ENCODE measurements around the gene LRCOL1. TPM values are rescaled to one million over a fixed set of nuclear protein-coding genes. Genes with fewer than 3 reads are reported as not detected.

The LRCOL1 gene
- total and polyA plus RNA-seq, 4 donors: 0.98 to 1.8 (median 1.3) TPM

DNA sequence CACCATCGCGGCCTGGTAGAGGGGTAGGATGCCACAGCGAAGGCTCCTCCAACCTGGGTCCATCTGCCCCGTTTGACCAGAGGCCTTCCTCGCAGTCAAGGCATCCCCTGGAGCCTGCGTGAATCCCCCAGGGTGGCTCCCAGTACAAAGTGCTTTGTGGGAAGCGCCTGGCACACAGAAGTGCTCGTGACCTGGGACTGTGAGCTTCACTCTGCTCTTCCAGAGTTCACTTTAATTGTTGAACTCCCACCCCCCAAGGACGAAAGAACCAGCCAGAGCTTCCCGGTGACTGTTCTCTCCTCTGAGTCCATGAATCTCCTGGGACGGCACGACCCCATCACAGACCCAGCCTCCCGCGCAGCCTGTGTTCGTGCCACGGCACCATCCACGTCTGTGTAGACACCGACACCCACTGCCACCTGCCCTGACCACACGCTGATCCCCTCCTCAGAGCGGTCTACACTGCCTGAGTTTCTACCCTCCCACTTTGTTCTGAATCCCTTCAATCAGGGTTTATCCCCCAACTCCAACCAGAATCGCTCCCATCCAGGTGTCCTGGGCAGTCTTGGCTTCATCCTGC, 24.1 kb upstream of the LRCOL1 start:
- DNase-seq: no peak
- Histone ChIP-seq H3K27ac (ENCODE audit: low read depth in 1 of 2, low read length in 1 of 2) (no peak overlapping the region), H3K36me3 (ENCODE audit: control insufficient read depth in 4 of 4, insufficient read depth in 4 of 4, low read length in 4 of 4) (peaks cover 10 to 60% (median 52%) of the 10 kb centered on the region in 4 donors), H3K27me3 (ENCODE audit: control insufficient read depth in 3 of 3, insufficient read depth in 3 of 3, low read length in 2 of 3) (no peaks in the 10 kb centered on the region), H3K4me3 (no peak overlapping the region), H3K9me3 (ENCODE audit: control insufficient read depth in 4 of 4, insufficient read depth in 3 of 4, low read length in 3 of 4) (no peaks in the 10 kb centered on the region), H3K4me1 (ENCODE audit: control insufficient read depth in 5 of 5, insufficient read depth in 5 of 5, low read length in 5 of 5) (no peaks in the 10 kb centered on the region), H3K9ac (ENCODE audit: insufficient read depth in 1 of 2, low read length in 2 of 2) (no peak overlapping the region)
- ATAC-seq (ENCODE audit: insufficient read depth, low FRiP score): no peak
- TF ChIP-seq, protein P1, sequence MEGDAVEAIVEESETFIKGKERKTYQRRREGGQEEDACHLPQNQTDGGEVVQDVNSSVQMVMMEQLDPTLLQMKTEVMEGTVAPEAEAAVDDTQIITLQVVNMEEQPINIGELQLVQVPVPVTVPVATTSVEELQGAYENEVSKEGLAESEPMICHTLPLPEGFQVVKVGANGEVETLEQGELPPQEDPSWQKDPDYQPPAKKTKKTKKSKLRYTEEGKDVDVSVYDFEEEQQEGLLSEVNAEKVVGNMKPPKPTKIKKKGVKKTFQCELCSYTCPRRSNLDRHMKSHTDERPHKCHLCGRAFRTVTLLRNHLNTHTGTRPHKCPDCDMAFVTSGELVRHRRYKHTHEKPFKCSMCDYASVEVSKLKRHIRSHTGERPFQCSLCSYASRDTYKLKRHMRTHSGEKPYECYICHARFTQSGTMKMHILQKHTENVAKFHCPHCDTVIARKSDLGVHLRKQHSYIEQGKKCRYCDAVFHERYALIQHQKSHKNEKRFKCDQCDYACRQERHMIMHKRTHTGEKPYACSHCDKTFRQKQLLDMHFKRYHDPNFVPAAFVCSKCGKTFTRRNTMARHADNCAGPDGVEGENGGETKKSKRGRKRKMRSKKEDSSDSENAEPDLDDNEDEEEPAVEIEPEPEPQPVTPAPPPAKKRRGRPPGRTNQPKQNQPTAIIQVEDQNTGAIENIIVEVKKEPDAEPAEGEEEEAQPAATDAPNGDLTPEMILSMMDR (IDR thresholded peaks at IDR 0.05; ENCODE audit: control extremely low read depth, extremely low read depth): no peak
- WGBS, 2 donors: 97% methylated on average over 21 of the region's 21 CpGs

DNA sequence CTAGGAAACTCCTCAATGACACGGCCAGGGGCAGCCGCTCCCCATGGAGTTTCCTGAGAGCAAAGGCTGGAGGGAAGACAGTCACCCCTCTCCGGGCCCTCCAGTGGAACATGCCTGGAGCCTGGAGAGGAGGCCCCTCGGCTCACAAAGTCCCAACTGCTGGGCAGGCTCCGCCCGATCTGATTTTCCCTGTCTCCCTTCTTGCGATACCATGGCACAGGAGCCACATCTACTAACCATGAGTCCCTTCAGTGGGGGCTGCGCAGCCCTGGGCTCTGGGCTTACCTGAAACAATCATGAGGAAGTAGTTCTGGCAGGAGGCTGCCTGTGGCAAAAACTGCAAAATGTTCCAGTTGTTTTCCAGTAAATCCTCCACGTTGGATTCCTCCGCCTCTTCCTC, 23.5 kb upstream of the LRCOL1 start:
- H3K9me3 ChIP-seq (ENCODE audit: control insufficient read depth in 4 of 4, insufficient read depth in 3 of 4, low read length in 3 of 4): no peaks in the 10 kb centered on the region
- H3K4me3 ChIP-seq: no peak overlapping the region
- no peaks in the 10 kb centered on the region for H3K27me3 ChIP-seq (ENCODE audit: control insufficient read depth in 3 of 3, insufficient read depth in 3 of 3, low read length in 2 of 3)
- H3K4me1 ChIP-seq (ENCODE audit: control insufficient read depth in 5 of 5, insufficient read depth in 5 of 5, low read length in 5 of 5): no peaks in the 10 kb centered on the region
- 92 to 93% methylated on average over 10 of the region's 10 CpGs for WGBS, 2 donors
- TF ChIP-seq, protein P1 (IDR thresholded peaks at IDR 0.05; ENCODE audit: control extremely low read depth, extremely low read depth): no peak
- DNase-seq (no peak), ATAC-seq (ENCODE audit: insufficient read depth, low FRiP score) (no peak)
- H3K27ac ChIP-seq (ENCODE audit: low read depth in 1 of 2, low read length in 1 of 2): no peak overlapping the region
- no peak overlapping the region for H3K9ac ChIP-seq (ENCODE audit: insufficient read depth in 1 of 2, low read length in 2 of 2)
- peaks cover 10 to 59% (median 52%) of the 10 kb centered on the region in 4 donors for H3K36me3 ChIP-seq (ENCODE audit: control insufficient read depth in 4 of 4, insufficient read depth in 4 of 4, low read length in 4 of 4)

DNA sequence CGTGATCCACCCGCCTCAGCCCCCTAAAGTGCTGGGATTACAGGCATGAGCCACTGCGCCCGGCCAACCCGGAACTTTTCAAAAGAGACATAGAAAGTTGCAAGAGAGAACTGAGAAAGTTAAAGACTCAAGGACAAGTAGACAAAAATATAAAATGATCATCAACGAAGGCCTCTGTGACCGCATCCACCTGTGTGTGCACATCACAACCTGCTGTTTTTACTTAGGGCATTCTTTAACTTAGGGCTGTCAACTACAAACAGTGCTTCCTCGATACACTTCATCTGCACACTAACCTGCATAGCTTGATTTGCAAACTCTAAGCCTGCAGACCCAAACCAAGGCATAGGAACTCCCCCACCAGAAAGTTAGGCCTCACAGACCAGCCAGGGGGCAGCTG, 23.0 kb upstream of the LRCOL1 start:
- Histone ChIP-seq H3K27ac (ENCODE audit: low read depth in 1 of 2, low read length in 1 of 2) (no peak overlapping the region), H3K9ac (ENCODE audit: insufficient read depth in 1 of 2, low read length in 2 of 2) (no peak overlapping the region), H3K9me3 (ENCODE audit: control insufficient read depth in 4 of 4, insufficient read depth in 3 of 4, low read length in 3 of 4) (no peaks in the 10 kb centered on the region), H3K27me3 (ENCODE audit: control insufficient read depth in 3 of 3, insufficient read depth in 3 of 3, low read length in 2 of 3) (no peaks in the 10 kb centered on the region), H3K36me3 (ENCODE audit: control insufficient read depth in 4 of 4, insufficient read depth in 4 of 4, low read length in 4 of 4) (peaks cover 10 to 59% (median 51%) of the 10 kb centered on the region in 4 donors), H3K4me3 (no peak overlapping the region), H3K4me1 (ENCODE audit: control insufficient read depth in 5 of 5, insufficient read depth in 5 of 5, low read length in 5 of 5) (no peaks in the 10 kb centered on the region)
- ATAC-seq (ENCODE audit: insufficient read depth, low FRiP score) (no peak), DNase-seq (no peak)
- 95 to 96% methylated on average over 8 of the region's 8 CpGs for WGBS, 2 donors
- TF ChIP-seq, protein P1 (IDR thresholded peaks at IDR 0.05; ENCODE audit: control extremely low read depth, extremely low read depth): no peak

All from lung (tissue), 12 donors.